Subcutaneous adipose tissue (tissue), 4 donors: Measurements from ENCODE around the gene ARMC3. TPM values are rescaled to one million over a fixed set of nuclear protein-coding genes. Genes with fewer than 3 reads are reported as not detected.

ENCODE experiments used
- total RNA-seq, 4 donors: library from RNA; depleted of rRNA; stranded (reverse); fragments of >200 nt; gene quantifications; one replicate each; pipeline ENCODE4 v1.1.0, GENCODE V29; 2016
- TF ChIP-seq, protein P1 (sequence below): fragments of 450-650 bp; IDR thresholded peaks from one replicate; pipeline ENCODE4 v1.5.1; 2016; ENCODE audit warnings: low read depth, mild to moderate bottlenecking, control low read depth, antibody characterized with exemption, moderate library complexity

The ARMC3 gene
- total RNA-seq, 4 donors from 2014 or later: not detected

GRCh38 chr10:22997096-22997495 is 69.2 kb downstream of the ARMC3 start:
- TF ChIP-seq, protein P1, sequence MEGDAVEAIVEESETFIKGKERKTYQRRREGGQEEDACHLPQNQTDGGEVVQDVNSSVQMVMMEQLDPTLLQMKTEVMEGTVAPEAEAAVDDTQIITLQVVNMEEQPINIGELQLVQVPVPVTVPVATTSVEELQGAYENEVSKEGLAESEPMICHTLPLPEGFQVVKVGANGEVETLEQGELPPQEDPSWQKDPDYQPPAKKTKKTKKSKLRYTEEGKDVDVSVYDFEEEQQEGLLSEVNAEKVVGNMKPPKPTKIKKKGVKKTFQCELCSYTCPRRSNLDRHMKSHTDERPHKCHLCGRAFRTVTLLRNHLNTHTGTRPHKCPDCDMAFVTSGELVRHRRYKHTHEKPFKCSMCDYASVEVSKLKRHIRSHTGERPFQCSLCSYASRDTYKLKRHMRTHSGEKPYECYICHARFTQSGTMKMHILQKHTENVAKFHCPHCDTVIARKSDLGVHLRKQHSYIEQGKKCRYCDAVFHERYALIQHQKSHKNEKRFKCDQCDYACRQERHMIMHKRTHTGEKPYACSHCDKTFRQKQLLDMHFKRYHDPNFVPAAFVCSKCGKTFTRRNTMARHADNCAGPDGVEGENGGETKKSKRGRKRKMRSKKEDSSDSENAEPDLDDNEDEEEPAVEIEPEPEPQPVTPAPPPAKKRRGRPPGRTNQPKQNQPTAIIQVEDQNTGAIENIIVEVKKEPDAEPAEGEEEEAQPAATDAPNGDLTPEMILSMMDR: no peak

DNA sequence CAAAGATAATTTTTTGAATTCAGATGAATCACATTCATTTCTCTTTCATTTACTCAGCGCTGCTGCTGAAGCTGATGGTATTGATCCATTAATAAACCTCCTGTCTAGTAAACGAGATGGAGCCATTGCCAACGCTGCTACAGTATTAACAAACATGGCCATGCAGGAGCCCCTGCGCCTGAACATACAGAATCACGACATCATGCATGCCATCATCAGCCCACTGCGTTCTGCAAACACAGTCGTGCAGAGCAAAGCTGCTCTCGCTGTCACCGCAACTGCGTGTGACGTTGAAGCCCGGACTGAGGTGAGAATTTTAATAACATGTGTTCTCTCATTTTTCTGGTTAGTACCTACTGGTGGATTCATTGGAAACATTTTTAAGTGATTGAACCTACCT is 70.2 kb downstream of the ARMC3 start:
- TF ChIP-seq, protein P1: no peak

DNA sequence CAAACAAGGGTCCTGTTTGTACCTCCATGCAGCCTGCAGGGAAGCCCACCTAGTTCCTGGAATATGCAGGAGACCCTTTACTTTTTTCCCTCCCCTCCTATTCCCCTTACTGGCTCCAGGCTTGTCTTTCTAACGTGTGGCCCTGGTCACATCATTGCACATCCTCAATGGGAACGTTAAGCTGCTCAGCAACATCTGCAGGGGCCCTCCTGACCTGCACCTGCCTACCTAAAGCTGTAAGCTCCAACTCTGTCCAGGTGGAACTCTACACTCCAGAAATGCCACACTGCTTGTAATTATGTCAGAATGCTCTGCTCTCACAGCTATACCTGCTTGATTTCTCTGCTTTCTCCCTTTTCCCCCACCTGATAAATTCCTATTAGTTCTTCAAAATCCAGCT is 72.1 kb downstream of the ARMC3 start:
- TF ChIP-seq, protein P1: no peak

GRCh38 chr10:23001901-23002516 is 74.2 kb downstream of the ARMC3 start:
- TF ChIP-seq, protein P1: no peak

DNA sequence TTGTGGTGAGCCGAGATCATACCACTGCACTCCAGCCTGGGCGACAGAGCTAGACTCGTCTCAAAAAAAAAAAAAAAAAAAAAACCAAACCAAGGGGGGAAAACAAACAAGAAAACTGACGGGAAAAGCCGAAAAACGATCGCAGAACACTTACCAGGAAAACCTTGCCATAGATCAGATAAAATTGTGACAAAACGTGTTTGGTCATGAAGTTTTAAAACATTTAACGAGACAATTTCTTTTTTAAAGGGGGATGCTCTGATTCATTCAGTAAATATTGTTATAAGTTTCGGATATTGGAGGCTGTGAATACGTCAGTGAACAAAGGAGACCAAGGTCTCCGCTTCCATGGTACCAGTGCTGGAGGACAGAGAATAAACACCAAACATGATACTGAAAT is 77.3 kb downstream of the ARMC3 start:
- TF ChIP-seq, protein P1: no peak

- TF ChIP-seq, protein P1: no peak
These were observed 85.9 kb downstream of the ARMC3 start for GRCh38 chr10:23013581-23014335.

DNA sequence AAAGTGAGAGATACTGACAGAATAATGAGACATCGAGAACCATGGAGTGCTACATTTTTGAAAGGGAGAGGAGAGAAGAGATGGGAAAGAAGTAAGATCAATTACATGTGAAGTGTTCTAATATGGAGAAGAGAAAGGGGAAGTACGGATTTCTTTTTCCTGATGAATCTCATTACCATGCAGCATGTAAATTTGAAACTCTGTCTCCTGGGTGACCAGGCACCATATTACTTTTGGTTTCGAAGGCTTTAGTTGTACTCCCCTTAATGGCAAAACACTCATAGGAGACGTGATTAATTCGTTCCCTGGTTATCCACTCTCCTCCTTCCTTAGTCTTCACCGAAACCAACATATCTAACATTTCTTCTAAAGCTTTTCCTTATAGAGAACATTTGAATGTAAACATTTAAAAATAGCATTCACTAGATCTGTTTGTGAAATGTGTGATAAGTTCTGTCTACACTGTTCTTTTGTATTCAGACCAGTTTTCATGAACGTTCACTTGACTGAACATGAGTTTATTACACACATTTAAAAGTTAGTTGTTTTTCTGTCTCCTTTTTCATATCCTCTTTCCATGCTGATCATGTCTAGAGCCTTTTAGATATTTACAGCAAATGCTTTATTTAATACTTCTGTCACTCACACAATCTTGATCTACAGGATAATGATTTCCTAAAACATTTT is 87.3 kb downstream of the ARMC3 start:
- TF ChIP-seq, protein P1: no peak
